ENCODE results near the gene TEAD2. TPM values are rescaled to one million over a fixed set of nuclear protein-coding genes. Genes with fewer than 3 reads are reported as not detected.
A peak's percentile ranks its signal among the peaks of the same experiment; 100 is the strongest.
"Not testable (repeated sequence)": the region's sequence is repeated elsewhere in the genome, so short reads cannot be mapped to it uniquely, and the experiment has no call there.

Gene TEAD2
- total RNA-seq, 1 donor from 2014 or later: 63.8 TPM

DNA sequence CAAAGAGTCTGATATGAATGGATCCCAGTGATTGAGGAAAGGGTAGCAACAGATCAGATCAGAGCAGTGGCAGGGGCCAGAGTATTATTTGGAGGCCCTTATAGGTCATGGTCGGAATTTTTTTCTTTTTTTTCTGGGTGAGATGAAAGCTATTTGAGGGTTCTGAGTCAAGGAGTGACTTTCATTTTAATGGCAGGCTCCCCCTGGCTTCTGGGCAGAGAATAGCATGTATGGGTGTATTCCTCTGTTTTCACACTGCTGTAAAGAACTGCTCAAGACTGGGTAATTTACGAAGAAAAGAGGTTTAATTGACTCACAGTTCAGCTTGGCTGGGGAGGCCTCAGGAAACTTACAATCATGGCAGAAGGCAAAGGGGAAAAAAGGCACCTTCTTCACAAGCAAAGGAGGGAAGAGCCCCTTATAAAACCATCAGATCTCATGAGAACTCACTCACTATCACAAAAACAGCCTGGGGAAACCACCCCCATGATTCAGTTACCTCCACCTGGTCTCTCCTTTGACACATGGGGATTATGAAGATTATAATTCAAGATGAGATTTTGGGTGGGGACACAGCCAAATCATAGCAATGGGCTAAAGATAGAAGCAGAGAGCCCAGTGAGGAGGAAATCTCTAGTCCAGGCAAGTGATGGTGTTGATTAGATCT, 34.2 kb downstream of the TEAD2 start:
- TF ChIP-seq, protein P1, sequence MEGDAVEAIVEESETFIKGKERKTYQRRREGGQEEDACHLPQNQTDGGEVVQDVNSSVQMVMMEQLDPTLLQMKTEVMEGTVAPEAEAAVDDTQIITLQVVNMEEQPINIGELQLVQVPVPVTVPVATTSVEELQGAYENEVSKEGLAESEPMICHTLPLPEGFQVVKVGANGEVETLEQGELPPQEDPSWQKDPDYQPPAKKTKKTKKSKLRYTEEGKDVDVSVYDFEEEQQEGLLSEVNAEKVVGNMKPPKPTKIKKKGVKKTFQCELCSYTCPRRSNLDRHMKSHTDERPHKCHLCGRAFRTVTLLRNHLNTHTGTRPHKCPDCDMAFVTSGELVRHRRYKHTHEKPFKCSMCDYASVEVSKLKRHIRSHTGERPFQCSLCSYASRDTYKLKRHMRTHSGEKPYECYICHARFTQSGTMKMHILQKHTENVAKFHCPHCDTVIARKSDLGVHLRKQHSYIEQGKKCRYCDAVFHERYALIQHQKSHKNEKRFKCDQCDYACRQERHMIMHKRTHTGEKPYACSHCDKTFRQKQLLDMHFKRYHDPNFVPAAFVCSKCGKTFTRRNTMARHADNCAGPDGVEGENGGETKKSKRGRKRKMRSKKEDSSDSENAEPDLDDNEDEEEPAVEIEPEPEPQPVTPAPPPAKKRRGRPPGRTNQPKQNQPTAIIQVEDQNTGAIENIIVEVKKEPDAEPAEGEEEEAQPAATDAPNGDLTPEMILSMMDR (IDR thresholded peaks at IDR 0.05): peak; percentile 74
- no peak overlapping the region for H3K27ac Mint-ChIP-seq (ENCODE audit: unreplicated experiment)
- H3K27me3 Mint-ChIP-seq (ENCODE audit: low read depth): no peaks in the 10 kb centered on the region
- no peak for DNase-seq (ENCODE audit: low spot score)
- peaks cover 7% of the 10 kb centered on the region for H3K4me1 Mint-ChIP-seq (ENCODE audit: low read depth)
- H3K9me3 Mint-ChIP-seq (ENCODE audit: low read depth): peaks cover 6% of the 10 kb centered on the region
- peaks cover 15% of the 10 kb centered on the region for H3K36me3 Mint-ChIP-seq (ENCODE audit: low read depth)
- H3K4me3 Mint-ChIP-seq (ENCODE audit: unreplicated experiment): no peak overlapping the region

DNA sequence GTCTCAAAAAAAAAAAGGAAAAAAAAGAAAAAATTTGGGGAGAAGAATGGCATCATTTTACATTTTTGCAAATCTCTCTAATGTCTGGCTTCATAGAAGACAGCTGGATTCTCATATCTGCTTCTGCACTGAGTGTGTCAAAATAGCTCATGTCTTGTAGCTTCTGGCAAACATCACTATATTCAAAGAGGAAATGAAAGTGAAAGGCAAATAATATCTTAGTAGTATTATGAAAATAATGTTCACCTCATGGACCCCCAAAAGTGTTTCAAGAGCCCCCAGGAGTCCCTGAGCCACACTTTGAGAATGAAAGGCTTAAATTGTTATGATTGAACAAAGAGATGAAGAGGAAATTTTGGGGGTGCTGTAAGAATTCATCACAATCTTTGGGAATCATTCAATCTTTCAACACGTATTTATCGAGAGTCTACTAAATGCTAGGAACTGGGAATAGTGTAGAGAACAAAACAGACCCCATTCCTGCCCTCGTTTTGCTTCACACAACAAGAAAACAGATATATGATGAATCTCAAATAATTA, 36.0 kb downstream of the TEAD2 start:
- H3K9me3 Mint-ChIP-seq (ENCODE audit: low read depth): peaks cover 9% of the 10 kb centered on the region
- no peak overlapping the region for H3K27ac Mint-ChIP-seq (ENCODE audit: unreplicated experiment)

DNA sequence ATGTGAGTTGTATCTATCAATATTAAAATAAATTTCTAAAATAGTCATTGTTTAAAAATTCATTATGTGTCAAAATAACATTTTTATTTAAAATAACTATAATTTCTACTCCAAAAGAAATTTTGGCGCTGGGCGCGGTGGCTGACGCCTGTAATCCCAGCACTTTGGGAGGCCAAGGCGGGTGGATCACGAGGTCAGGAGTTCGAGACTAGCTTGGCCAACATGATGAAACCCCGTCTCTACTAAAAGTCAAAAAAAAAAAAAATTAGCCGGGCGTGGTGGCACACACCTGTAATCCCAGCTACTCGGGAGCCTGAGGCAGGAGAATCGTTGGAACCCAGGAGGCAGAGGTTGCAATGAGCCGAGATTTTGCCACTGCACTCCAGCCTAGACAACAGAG, 36.5 kb downstream of the TEAD2 start:
- H3K27ac Mint-ChIP-seq (ENCODE audit: unreplicated experiment); DNase-seq (ENCODE audit: low spot score); H3K4me1 Mint-ChIP-seq (ENCODE audit: low read depth); H3K27me3 Mint-ChIP-seq (ENCODE audit: low read depth); H3K4me3 Mint-ChIP-seq (ENCODE audit: unreplicated experiment): not testable (repeated sequence)
- Mint-ChIP-seq H3K36me3 (ENCODE audit: low read depth) (peaks cover 26% of the 10 kb centered on the region), H3K9me3 (ENCODE audit: low read depth) (peaks cover 13% of the 10 kb centered on the region)

More for the DNA sequence above, 36.0 kb downstream of the TEAD2 start:
- Mint-ChIP-seq H3K36me3 (ENCODE audit: low read depth) (peaks cover 24% of the 10 kb centered on the region), H3K4me1 (ENCODE audit: low read depth) (no peaks in the 10 kb centered on the region), H3K4me3 (ENCODE audit: unreplicated experiment) (no peak overlapping the region), H3K27me3 (ENCODE audit: low read depth) (no peaks in the 10 kb centered on the region)
- DNase-seq (ENCODE audit: low spot score): no peak
- TF ChIP-seq, protein P1 (IDR thresholded peaks at IDR 0.05): no peak

DNA sequence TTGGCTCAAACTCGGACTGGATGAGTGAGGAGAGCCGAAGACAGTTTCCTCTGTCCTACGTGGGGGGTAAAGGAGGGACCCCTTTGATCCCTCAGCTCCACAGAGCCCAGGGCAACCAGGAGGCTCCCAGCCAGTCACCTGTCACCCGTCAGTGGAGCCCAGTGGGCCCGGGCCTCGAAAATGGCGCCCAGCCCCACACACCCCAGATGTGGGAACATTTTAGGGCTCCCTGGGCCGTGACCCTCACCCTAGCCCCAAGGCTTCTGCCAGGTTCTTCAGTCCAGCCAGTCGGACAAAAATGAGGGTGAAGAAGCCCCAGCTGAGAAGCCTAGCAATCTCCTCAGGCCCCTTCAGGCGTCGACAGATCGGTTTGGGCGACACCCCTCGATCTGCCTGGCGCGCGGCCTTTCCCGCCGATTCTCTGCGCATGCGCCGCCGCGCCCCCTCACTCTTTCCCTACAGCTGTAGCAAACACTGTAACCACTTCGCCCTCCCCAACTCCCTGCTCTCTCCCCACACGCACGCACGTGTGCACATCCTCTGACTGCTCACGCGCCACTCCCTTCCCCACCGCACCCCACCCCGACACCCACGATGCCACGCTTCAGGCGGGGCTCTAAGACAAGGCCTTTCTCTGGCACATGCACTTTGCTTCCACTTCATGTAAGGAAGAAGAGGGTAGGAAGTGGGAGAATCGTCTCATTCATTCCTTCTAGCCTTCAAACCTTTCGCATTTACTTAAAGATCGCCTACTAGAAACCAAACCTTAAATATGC, 37.2 kb downstream of the TEAD2 start, which contains the start of gene SLC6A16:
SLC6A16 (minus strand) TSS at position 391 of the 776 bp plus-strand sequence. CDS start 13,844 bp downstream, outside the sequence.
- DNase-seq (ENCODE audit: low spot score): peak; percentile 67

DNA sequence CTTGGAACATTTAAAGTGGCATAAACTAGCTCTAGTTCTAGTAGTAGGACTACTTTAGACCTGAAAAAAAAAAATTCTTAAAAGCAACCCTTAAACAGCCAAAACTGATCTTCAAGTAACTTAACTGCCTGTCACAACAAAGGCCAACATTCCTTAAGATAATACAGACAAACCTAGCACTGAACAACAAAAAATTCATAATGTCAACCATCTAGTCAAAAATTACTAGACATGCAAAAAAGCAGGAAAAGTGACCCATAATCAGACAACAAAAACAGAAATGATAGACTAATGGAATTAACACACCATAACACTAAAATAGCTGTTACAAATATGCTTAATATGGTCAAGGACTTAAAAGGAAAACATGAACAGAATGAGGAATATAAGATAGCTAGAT, 43.9 kb downstream of the TEAD2 start:
- Mint-ChIP-seq H3K4me1 (ENCODE audit: low read depth) (peaks cover 10% of the 10 kb centered on the region), H3K36me3 (ENCODE audit: low read depth) (peaks cover 37% of the 10 kb centered on the region)

More for the DNA sequence above, 37.2 kb downstream of the TEAD2 start, which contains the start of gene SLC6A16:
- no peak within 1 kb of the TSS for H3K27ac Mint-ChIP-seq (ENCODE audit: unreplicated experiment)
- no peak within 1 kb of the TSS for H3K4me3 Mint-ChIP-seq (ENCODE audit: unreplicated experiment)
- H3K4me1 Mint-ChIP-seq (ENCODE audit: low read depth): no peaks in the 10 kb centered on the region
- H3K36me3 Mint-ChIP-seq (ENCODE audit: low read depth): peaks cover 26% of the 10 kb centered on the region
- H3K9me3 Mint-ChIP-seq (ENCODE audit: low read depth): peaks cover 16% of the 10 kb centered on the region
- H3K27me3 Mint-ChIP-seq (ENCODE audit: low read depth): no peaks in the 10 kb centered on the region
- TF ChIP-seq, protein P1 (IDR thresholded peaks at IDR 0.05): no peak

More for the DNA sequence above, 43.9 kb downstream of the TEAD2 start:
- DNase-seq (ENCODE audit: low spot score): no peak
- TF ChIP-seq, protein P1 (IDR thresholded peaks at IDR 0.05): no peak
- Mint-ChIP-seq H3K4me3 (ENCODE audit: unreplicated experiment) (no peak overlapping the region), H3K27ac (ENCODE audit: unreplicated experiment) (no peak overlapping the region), H3K9me3 (ENCODE audit: low read depth) (peaks cover 22% of the 10 kb centered on the region), H3K27me3 (ENCODE audit: low read depth) (no peaks in the 10 kb centered on the region)
